ENCODE data around the gene TNFRSF18.

The TNFRSF18 gene

DNA sequence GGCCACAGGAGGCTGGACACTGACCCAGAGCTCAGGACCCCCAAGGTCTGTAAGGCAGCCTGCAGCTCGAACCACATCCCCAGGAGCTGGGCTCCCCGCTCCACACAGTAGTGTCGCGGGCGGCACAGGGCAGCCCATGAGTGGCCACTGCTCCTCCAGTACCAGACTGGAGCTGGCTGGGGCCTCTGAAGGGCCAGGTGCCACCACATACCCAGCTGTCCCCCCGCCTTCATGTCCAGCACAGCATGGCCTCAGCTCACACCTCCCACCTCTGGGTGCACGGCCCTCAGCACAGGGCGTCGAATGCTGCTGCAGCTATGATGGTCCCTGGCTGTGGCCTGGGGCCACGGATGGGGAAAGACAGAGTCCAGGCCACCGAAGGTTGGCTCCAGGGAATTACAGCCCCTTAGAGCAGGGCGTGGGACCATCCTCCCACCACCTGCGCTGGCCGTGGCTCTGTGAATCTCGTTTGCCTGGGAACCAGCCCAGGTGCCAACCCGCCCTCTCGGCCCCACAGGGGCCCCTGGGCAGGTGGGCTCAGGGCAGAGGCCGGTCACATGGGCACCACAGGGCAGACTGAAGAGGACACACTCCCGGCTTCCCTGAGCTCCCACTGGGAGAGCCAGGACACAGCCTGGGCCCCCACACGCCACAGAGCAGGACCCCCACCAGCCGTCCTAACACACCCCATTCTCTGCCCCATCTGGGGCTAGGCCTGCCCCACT, 9.7 kb upstream of the TNFRSF18 start:
- H3K9ac ChIP-seq (ENCODE audit: low read length), result no peak overlapping the region
- DNase-seq, result no peak
- H4K20me1 ChIP-seq (ENCODE audit: insufficient read depth, low read length), result no peaks in the 10 kb centered on the region
- H3K79me2 ChIP-seq (ENCODE audit: low read length), result no peaks in the 10 kb centered on the region
- H3K4me2 ChIP-seq (ENCODE audit: low read depth, low read length), result no peak overlapping the region
- no peak for TF ChIP-seq EZH2 (optimal IDR thresholded peaks at IDR 0.05; ENCODE audit: low read depth, low read length)
- TF ChIP-seq EZH2phosphoT487 (IDR thresholded peaks at IDR 0.05; ENCODE audit: low read length), result no peak
- TF ChIP-seq, protein P1, sequence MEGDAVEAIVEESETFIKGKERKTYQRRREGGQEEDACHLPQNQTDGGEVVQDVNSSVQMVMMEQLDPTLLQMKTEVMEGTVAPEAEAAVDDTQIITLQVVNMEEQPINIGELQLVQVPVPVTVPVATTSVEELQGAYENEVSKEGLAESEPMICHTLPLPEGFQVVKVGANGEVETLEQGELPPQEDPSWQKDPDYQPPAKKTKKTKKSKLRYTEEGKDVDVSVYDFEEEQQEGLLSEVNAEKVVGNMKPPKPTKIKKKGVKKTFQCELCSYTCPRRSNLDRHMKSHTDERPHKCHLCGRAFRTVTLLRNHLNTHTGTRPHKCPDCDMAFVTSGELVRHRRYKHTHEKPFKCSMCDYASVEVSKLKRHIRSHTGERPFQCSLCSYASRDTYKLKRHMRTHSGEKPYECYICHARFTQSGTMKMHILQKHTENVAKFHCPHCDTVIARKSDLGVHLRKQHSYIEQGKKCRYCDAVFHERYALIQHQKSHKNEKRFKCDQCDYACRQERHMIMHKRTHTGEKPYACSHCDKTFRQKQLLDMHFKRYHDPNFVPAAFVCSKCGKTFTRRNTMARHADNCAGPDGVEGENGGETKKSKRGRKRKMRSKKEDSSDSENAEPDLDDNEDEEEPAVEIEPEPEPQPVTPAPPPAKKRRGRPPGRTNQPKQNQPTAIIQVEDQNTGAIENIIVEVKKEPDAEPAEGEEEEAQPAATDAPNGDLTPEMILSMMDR (IDR thresholded peaks at IDR 0.05; ENCODE audit: low read length), result no peak
- H3K27me3 ChIP-seq (replicated peaks; ENCODE audit: insufficient read depth, low read length), result peaks cover 15% of the 10 kb centered on the region
- H3K4me1 ChIP-seq (ENCODE audit: low read length), result no peaks in the 10 kb centered on the region
- no peaks in the 10 kb centered on the region for H3K9me3 ChIP-seq (replicated peaks; ENCODE audit: insufficient read depth, low read length)
- H3F3A ChIP-seq (ENCODE audit: insufficient read depth, low read length), result 0 out of 2 replicates have a peak, but pooled peaks cover 2% of the 10 kb centered on the region
- no peaks in the 10 kb centered on the region for H3K9me2 ChIP-seq (replicated peaks; ENCODE audit: insufficient read depth, low read length)
- H3K4me3 ChIP-seq (ENCODE audit: low read length), result no peak overlapping the region
- no peaks in the 10 kb centered on the region for H3K36me3 ChIP-seq (replicated peaks; ENCODE audit: insufficient read depth, low read length)
- no peak overlapping the region for H3K27ac ChIP-seq (ENCODE audit: low read length)
- no peak overlapping the region for H2AFZ ChIP-seq (ENCODE audit: low read length)

- Histone ChIP-seq H3K36me3 (replicated peaks; ENCODE audit: insufficient read depth, low read length) (no peaks in the 10 kb centered on the region), H3K4me2 (ENCODE audit: low read depth, low read length) (no peak overlapping the region), H3F3A (ENCODE audit: insufficient read depth, low read length) (0 out of 2 replicates have a peak, but pooled peaks cover 2% of the 10 kb centered on the region), H3K9me2 (replicated peaks; ENCODE audit: insufficient read depth, low read length) (no peaks in the 10 kb centered on the region), H4K20me1 (ENCODE audit: insufficient read depth, low read length) (no peaks in the 10 kb centered on the region), H3K79me2 (ENCODE audit: low read length) (no peaks in the 10 kb centered on the region), H3K27me3 (replicated peaks; ENCODE audit: insufficient read depth, low read length) (peaks cover 24% of the 10 kb centered on the region), H3K27ac (ENCODE audit: low read length) (no peak overlapping the region), H2AFZ (ENCODE audit: low read length) (no peak overlapping the region), H3K9me3 (replicated peaks; ENCODE audit: insufficient read depth, low read length) (no peaks in the 10 kb centered on the region), H3K9ac (ENCODE audit: low read length) (no peak overlapping the region), H3K4me3 (ENCODE audit: low read length) (no peak overlapping the region), H3K4me1 (ENCODE audit: low read length) (no peaks in the 10 kb centered on the region)
- TF ChIP-seq EZH2phosphoT487 (IDR thresholded peaks at IDR 0.05; ENCODE audit: low read length) (no peak), EZH2 (optimal IDR thresholded peaks at IDR 0.05; ENCODE audit: low read depth, low read length) (no peak)
- TF ChIP-seq, protein P1 (IDR thresholded peaks at IDR 0.05; ENCODE audit: low read length), result no peak
- DNase-seq, result no peak
These were observed 8.8 kb upstream of the TNFRSF18 start for GRCh38 chr1:1215080-1215676.

DNA sequence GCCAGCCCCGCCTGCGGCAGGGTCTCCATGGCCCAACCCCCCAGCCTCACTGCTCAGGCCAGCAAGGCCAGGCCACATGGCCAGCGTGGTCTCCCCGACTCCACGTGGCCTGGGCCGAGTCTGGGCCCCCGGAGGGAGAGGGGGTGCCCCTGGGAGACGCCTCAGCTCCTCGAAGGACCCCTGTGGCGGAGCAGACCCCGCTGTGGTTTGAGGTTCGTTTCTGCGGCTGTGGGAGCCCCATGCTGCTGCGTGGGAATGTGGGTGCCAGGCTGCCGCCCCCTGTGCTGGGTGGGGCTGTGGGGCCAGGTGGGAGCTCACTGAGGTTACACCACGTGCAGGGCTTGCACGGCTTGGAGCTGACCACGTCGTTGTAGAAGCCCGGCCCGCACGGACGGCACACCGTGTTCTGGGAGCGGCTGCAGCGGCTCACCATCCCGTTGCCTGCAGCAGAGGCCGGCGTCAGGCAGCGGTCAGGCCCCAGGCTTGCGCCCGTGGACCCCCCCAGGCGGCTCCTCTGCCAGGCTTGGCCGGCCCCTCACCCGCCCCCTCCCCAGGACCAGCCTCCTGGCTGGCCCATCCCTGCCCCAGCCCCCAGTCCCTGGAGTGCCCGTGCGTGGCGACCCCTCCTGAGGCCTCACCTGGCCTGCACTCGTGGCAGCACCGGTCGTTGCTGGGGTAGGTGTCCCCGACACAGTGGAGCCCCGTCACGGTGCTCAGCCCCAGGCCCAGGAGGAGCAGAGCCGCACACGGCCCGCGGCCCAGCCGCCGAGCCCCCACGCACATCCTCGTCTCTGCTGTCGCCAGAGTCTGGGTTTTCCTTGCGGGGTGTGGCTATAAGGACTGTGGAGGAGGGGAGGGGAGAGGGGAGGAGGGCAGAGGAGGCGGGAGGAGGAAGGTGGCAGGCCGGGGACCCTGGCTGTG, 7.2 kb upstream of the TNFRSF18 start, which contains the start of gene TNFRSF4:
Gene TNFRSF4 (minus strand): TSS at position 809 of the 921 bp plus-strand sequence. CDS start 26 bp downstream, at position 783.
- Histone ChIP-seq H3K9me3 (replicated peaks; ENCODE audit: insufficient read depth, low read length) (no peaks in the 10 kb centered on the region), H3K27me3 (replicated peaks; ENCODE audit: insufficient read depth, low read length) (peaks cover 38% of the 10 kb centered on the region), H3K4me1 (ENCODE audit: low read length) (no peaks in the 10 kb centered on the region), H3K9ac (ENCODE audit: low read length) (no peak within 1 kb of the TSS), H4K20me1 (ENCODE audit: insufficient read depth, low read length) (no peaks in the 10 kb centered on the region), H2AFZ (ENCODE audit: low read length) (no peak within 1 kb of the TSS), H3K9me2 (replicated peaks; ENCODE audit: insufficient read depth, low read length) (no peaks in the 10 kb centered on the region), H3K4me2 (ENCODE audit: low read depth, low read length) (no peak within 1 kb of the TSS), H3K27ac (ENCODE audit: low read length) (no peak within 1 kb of the TSS), H3F3A (ENCODE audit: insufficient read depth, low read length) (0 out of 2 replicates have a peak, but pooled peaks cover 2% of the 10 kb centered on the region), H3K36me3 (replicated peaks; ENCODE audit: insufficient read depth, low read length) (no peaks in the 10 kb centered on the region), H3K79me2 (ENCODE audit: low read length) (no peaks in the 10 kb centered on the region), H3K4me3 (ENCODE audit: low read length) (no peak within 1 kb of the TSS)
- no peak for DNase-seq
- TF ChIP-seq, protein P1 (IDR thresholded peaks at IDR 0.05; ENCODE audit: low read length), result no peak
- TF ChIP-seq EZH2phosphoT487 (IDR thresholded peaks at IDR 0.05; ENCODE audit: low read length) (no peak), EZH2 (optimal IDR thresholded peaks at IDR 0.05; ENCODE audit: low read depth, low read length) (no peak)
